ENCODE data around the gene JMJD8. TPM values are rescaled to one million over a fixed set of nuclear protein-coding genes. Genes with fewer than 3 reads are reported as not detected.
A peak's percentile ranks its signal among the peaks of the same experiment; 100 is the strongest.

Gene JMJD8
- total RNA-seq, 4 donors from 2014 or later = 83.1 to 119 (median 101) TPM

DNA sequence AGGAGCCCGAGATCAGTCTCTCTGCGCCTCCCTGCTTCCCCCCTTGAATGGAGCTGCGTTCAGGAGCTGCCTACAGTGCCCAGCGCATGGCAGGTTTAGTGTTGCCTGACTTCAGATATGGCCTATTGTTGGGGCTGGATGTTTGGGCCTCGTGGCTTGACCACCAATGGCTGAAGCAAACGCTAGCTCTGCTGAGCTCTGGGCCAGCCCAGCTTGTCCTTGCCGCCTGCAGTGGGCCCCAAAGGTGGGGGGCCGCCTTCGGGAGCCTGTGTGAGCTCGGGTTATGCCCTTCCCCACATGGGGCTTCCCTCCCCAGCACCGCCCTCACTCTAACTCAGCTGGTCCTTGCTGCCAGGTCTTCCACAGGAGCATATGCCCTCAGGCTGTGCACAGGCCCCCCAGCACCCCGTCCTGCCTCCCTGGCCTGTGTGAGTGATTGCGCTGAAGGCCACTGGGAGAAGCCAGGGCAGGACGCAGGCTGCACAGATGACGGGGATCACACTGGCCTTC, 46.0 kb downstream of the JMJD8 start:
- H3K9me3 ChIP-seq = no peaks in the 10 kb centered on the region
- no peak for TF ChIP-seq POLR2A (IDR thresholded peaks at IDR 0.05)
- no peak for TF ChIP-seq EP300 (IDR thresholded peaks at IDR 0.05)
- no peak for TF ChIP-seq CTCF (IDR thresholded peaks at IDR 0.05)
- H3K4me3 ChIP-seq = no peak overlapping the region
- peak overlapping the region; percentile 62 to 98 (median 85) for H3K27ac ChIP-seq
- H3K27me3 ChIP-seq = no peaks in the 10 kb centered on the region
- 76 to 83% methylated on average over 10 to 14 of the region's 15 CpGs for WGBS, 2 donors
- no peak for DNase-seq (ENCODE audit: low spot score in 2 of 2)
- peaks cover 0 to 17% (median 4%) of the 10 kb centered on the region in 3 donors for H3K36me3 ChIP-seq
- peaks cover 0 to 46% (median 27%) of the 10 kb centered on the region in 4 donors for H3K4me1 ChIP-seq

GRCh38 chr16:637081-638018, 46.8 kb downstream of the JMJD8 start:
- peaks cover 0 to 24% (median 4%) of the 10 kb centered on the region in 3 donors for H3K36me3 ChIP-seq
- no peak for TF ChIP-seq CTCF (IDR thresholded peaks at IDR 0.05)
- no peak for TF ChIP-seq EP300 (IDR thresholded peaks at IDR 0.05)
- no peak for TF ChIP-seq POLR2A (IDR thresholded peaks at IDR 0.05)
- DNase-seq (ENCODE audit: low spot score in 2 of 2) = peak; percentile 89
- H3K27me3 ChIP-seq = no peaks in the 10 kb centered on the region
- 22 to 28% methylated on average over 26 to 31 of the region's 53 CpGs for WGBS, 2 donors
- H3K9me3 ChIP-seq = no peaks in the 10 kb centered on the region
- H3K4me3 ChIP-seq = peak overlapping the region; percentile 63 to 94 (median 90)
- H3K27ac ChIP-seq = peak overlapping the region; percentile 92 to 100 (median 96)
- peaks cover 0 to 38% (median 20%) of the 10 kb centered on the region in 4 donors for H3K4me1 ChIP-seq

DNA sequence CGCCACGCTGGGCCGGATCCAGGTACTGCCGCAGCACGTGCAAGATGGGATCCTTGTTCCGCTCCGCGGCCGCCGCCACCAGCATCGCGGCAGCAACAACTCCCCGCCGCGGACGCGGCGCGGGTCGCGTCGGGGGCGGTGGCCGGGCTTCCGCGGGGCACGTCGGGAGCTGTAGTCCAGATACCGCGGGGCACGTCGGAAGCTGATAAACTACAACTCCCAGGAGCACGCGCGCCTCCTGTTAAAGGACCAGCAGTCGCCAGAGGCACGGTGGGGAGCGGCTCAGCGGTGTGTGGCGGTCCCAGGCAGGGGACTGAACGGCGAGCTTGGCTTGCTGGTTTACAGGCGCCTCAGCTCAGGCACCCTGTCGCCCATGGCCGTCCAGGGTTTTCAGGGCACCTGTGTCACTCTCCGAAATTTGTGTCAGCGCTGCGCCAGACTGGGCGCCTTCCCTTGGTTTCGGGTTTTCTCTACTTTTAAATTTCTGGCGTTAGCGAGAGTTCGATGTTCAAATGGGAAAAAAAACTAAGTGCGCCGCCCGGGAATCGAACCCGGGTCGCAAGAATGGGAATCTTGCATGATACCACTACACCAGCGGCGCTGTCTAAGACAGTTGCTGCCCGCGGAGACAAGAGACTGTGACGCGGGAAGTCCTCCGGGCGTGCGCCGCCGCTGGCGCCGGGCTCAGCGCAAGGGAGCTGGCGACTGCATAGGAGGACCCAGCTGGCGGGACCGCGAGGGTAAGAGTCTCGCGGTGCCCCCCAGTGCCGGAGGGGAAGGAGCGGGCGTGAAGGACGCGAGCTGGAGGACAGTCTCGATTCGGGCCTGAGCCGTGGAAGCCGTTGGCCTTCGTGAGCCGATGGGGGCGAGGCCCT, 47.7 kb downstream of the JMJD8 start, which contains the start of gene METTL26:
Gene METTL26, minus strand, starts transcription at position 100 of the 875 bp plus-strand sequence. Its CDS starts 15 bp downstream, at position 85.
- peak; percentile 94 to 96 for DNase-seq (ENCODE audit: low spot score in 2 of 2)
- Histone ChIP-seq H3K27me3 (no peaks in the 10 kb centered on the region), H3K4me3 (peak within 1 kb of the TSS; percentile 63 to 94 (median 90)), H3K9me3 (no peaks in the 10 kb centered on the region), H3K4me1 (peaks cover 0 to 39% (median 19%) of the 10 kb centered on the region in 4 donors), H3K27ac (peak within 1 kb of the TSS; percentile 92 to 100 (median 96)), H3K36me3 (peaks cover 0 to 28% (median 4%) of the 10 kb centered on the region in 3 donors)
- TF ChIP-seq EP300 (IDR thresholded peaks at IDR 0.05) (peak; percentile 71 to 80), CTCF (IDR thresholded peaks at IDR 0.05) (peak in 3 of 5 experiments; percentile 6 to 44 (median 34)), POLR2A (IDR thresholded peaks at IDR 0.05) (peak; percentile 16 to 65)
- 0% methylated on average over 23 to 49 of the region's 91 CpGs for WGBS, 2 donors

DNA sequence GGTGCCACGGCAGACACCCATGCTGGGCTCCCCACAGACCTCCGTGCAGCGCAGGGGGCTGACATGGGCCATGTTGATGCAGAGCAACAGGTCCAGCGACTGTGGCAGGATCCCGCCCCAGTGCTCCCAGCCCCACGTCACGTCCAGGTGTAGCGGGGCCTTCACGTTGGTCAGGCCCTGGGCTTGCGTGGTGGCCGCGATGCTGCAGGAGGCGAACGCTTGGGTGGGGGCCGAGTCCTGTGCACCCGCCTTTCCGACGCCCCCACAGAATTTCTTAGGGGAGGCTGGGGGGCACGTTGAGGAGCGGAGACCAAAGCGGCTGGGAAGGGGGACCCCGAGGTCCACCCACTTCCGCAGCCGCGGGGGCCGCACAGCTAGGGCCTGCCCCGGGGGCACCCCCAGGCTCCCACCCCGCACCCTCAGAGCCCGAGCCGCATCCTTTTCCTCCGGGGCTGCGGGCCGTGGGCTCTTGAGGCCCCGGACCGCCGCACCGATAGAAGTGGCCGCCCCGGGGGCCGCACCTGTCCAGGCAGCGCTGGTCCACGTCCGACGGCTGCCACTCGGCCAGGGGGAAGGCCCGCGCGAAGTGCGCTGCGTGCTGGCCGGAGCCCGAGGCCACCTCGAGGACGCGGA, 48.4 kb downstream of the JMJD8 start:
- Histone ChIP-seq H3K27me3 (no peaks in the 10 kb centered on the region), H3K9me3 (no peaks in the 10 kb centered on the region), H3K4me1 (peaks cover 0 to 41% (median 26%) of the 10 kb centered on the region in 4 donors), H3K27ac (peak overlapping the region; percentile 92 to 100 (median 96)), H3K4me3 (peak overlapping the region; percentile 63 to 94 (median 90)), H3K36me3 (peaks cover 0 to 28% (median 4%) of the 10 kb centered on the region in 3 donors)
- TF ChIP-seq EP300 (IDR thresholded peaks at IDR 0.05) = no peak
- TF ChIP-seq POLR2A (IDR thresholded peaks at IDR 0.05) = no peak
- no peak for TF ChIP-seq CTCF (IDR thresholded peaks at IDR 0.05)
- WGBS, 2 donors = 2 to 22% methylated on average over 9 to 21 of the region's 55 CpGs
- DNase-seq (ENCODE audit: low spot score in 2 of 2) = no peak

All from tibial nerve (tissue), 4 donors.